ENCODE results near the gene COL21A1.

DNA sequence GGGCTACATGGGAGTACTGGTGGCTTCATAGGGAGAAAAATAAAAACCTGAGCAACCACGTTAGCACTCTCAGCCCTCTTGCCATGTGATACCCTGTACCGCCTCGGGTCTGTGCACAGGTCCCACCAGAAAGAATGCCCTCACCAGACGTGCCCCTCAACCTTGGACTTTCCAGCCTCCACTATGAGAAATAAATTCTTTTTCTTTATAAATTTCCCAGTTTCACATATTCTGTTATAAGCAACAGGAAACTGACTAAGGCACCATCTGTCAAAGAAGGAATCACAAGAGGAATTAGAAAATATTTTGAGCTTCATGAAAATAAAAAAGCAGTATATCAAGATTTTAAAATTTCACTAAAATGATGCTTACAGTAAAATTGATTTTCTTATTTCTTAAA lies 203.6 kb downstream of the COL21A1 start:
- TF ChIP-seq, protein P1, sequence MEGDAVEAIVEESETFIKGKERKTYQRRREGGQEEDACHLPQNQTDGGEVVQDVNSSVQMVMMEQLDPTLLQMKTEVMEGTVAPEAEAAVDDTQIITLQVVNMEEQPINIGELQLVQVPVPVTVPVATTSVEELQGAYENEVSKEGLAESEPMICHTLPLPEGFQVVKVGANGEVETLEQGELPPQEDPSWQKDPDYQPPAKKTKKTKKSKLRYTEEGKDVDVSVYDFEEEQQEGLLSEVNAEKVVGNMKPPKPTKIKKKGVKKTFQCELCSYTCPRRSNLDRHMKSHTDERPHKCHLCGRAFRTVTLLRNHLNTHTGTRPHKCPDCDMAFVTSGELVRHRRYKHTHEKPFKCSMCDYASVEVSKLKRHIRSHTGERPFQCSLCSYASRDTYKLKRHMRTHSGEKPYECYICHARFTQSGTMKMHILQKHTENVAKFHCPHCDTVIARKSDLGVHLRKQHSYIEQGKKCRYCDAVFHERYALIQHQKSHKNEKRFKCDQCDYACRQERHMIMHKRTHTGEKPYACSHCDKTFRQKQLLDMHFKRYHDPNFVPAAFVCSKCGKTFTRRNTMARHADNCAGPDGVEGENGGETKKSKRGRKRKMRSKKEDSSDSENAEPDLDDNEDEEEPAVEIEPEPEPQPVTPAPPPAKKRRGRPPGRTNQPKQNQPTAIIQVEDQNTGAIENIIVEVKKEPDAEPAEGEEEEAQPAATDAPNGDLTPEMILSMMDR (IDR thresholded peaks at IDR 0.05) = no peak
- no peak for TF ChIP-seq POLR2A (IDR thresholded peaks at IDR 0.05)
